ENCODE measurements around the gene IQCH.

GRCh38 chr15:67224889-67225288 is 29.7 kb upstream of the IQCH start:
- TF ChIP-seq GATA3 (IDR thresholded peaks at IDR 0.05; ENCODE audit: low read depth, low read length), result no peak
- no peak for TF ChIP-seq GATA2 (IDR thresholded peaks at IDR 0.05; ENCODE audit: low read depth, low read length)

All from SH-SY5Y (cell line).